IPS DF 6.9 (cell line): Measurements from ENCODE around the gene PDLIM4.

Experiments
- DNase-seq: peaks from one replicate; pipeline ENCODE4 v3.0.0-alpha.2; 2013; ENCODE audit warnings: low read depth, low spot score
- H3K27ac ChIP-seq: one replicate; pipeline ENCODE4 v1.5.1; 2013; ENCODE audit warnings: low read length, control low read depth
- H3K27me3 ChIP-seq: 2 replicates; pipeline ENCODE4 v1.6.1; 2013; ENCODE audit warnings: mild to moderate bottlenecking, low read length; ENCODE audit not compliant: control insufficient read depth, insufficient read depth
- H3K36me3 ChIP-seq: 2 replicates; pipeline ENCODE4 v1.6.1; 2013; ENCODE audit warnings: low read length; ENCODE audit not compliant: control insufficient read depth, insufficient read depth
- H3K4me1 ChIP-seq: 2 replicates; pipeline ENCODE4 v1.6.1; 2013; ENCODE audit warnings: low read length; ENCODE audit not compliant: control insufficient read depth, insufficient read depth
- H3K4me3 ChIP-seq: 2 replicates; pipeline ENCODE4 v1.5.1; 2013; ENCODE audit warnings: mild to moderate bottlenecking, low read length
- H3K9me3 ChIP-seq: 2 replicates; pipeline ENCODE4 v1.6.1; 2013; ENCODE audit warnings: low read length, inconsistent platforms; ENCODE audit not compliant: control insufficient read depth, insufficient read depth
- WGBS: extraction: QIAGEN DNeasy Blood & Tissue Kit; methylation state at CpG from one replicate; pipeline ENCODE4 v1.1.7; 2013; ENCODE audit warnings: mixed read lengths, missing lambda C conversion rate; ENCODE audit not compliant: insufficient read length, insufficient coverage; 5-methylcytosine and 5-hydroxymethylcytosine counted together

Gene PDLIM4

DNA sequence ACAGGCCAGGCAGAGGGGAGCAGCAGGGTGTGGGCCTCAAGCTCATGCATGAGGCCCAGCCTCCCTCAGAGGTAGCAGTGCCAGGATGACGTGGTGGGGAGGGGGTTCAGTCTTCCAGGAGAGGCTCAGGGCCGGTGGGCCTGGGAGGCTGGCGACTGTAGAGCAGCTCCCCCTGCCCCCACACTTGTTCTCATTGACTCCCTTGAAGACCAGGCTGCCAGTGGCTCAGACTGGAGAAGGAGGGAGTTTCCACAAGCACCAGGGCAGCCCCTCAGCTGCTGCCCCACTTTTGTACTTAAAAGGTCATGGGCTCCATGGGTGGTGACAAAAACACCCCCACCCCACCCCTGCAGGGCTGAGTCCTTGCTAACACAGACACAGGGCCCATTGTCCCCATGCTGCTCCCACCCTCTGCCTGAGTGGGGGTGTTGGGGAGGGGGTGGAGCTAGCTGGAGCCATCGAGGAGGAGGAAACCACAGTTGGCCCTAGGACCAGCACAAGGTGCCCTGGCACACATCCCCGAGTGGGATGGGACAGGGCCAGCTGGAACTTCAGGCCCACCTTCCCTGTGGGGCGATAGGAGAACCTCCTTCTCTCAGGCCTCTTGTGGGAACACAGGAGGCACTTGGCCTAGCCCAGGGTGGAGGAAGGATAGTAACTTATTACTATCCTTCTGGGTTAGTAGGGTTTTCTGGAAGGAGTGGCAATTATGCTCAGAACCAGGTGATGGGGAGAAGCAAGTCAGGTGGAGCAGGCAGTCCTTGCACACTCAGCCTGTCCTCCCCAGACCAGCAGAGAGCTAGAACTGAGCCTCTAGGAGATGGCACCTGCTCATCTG lies 10.7 kb downstream of the PDLIM4 start:
- H3K4me3 ChIP-seq, result no peak overlapping the region
- H3K36me3 ChIP-seq, result no peaks in the 10 kb centered on the region
- H3K4me1 ChIP-seq, result no peaks in the 10 kb centered on the region; the same call in 1 of the 2 replicates
- H3K9me3 ChIP-seq, result no peaks in the 10 kb centered on the region
- no peak overlapping the region for H3K27ac ChIP-seq
- WGBS, result no CpG with 5 or more reads among the region's 6 CpGs
- DNase-seq, result no peak
- H3K27me3 ChIP-seq, result no peaks in the 10 kb centered on the region

DNA sequence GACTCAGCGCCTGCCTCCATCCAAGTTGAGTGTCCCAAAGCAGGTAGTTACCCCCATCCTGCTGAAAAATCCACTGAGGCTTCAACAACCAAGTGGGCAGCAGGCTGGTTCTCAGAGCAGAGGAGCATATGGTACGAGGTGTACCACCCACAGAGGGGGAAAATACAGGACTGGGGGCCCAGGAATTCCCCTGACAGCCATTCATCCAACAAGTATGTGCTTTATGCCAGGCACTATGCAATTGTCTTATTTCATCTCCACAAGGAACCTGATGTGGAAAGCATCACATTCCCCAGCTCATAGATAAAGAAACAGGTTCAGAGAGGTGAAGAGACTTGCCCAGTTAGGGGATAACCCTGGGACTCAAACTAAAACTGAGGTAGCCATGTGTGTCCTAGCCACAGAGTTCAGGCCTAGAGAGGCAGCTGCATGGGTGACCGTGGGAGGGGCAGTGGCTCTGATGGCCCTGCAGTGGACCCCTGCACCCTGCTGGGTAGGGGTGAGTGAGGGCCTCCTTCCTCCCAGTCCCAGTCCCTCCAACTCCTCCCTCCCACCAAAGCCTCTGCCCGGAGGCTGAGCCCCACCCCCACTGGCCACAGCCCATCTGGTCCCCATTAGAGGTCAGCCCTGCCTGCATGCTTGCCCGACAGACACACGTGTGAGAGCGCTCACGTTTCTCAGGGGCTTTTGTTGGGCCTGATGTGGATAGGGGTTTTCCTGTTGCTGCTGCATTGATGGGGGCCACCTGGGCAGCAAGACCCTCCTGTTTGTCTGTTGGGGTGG lies 11.5 kb downstream of the PDLIM4 start:
- Histone ChIP-seq H3K36me3 (no peaks in the 10 kb centered on the region), H3K27ac (no peak overlapping the region), H3K27me3 (no peaks in the 10 kb centered on the region), H3K4me1 (no peaks in the 10 kb centered on the region; the same call in 1 of the 2 replicates), H3K4me3 (no peak overlapping the region), H3K9me3 (no peaks in the 10 kb centered on the region)
- no peak for DNase-seq
- WGBS, result no CpG with 5 or more reads among the region's 8 CpGs

DNA sequence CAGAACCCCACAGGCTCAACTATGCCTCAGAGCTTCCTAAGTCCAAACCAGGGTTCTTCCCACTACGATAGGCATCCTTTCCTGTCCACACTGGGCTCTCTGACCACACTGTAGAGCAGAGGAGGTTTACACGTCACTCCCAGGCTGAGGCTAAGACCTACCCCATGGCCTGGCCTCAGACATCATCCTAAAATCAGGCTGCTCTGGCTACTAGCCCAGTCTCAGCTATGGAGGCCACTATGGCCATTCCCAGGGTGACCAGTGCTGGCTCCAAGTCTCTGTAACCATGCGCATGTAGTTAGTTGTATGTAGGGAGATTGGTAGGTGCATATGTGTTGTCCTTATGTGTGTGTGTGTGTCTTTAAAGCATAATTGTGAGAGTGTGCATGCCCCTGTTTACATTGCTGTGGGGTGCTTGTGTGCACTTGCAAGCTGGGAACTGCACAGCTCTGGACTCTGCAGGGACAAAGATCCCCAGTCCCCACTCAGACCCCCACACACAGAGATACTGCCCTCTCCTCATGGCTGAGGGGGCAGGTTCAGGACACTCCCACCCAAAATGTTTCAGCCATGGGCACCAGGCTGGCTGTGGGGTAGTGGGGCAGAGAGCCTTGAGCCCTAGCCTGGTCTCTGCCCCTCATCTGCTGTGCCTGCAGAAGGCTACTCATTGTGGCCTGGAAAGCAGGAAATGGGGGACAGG lies 12.3 kb downstream of the PDLIM4 start:
- no peak overlapping the region for H3K27ac ChIP-seq
- no peaks in the 10 kb centered on the region; the same call in 1 of the 2 replicates for H3K36me3 ChIP-seq

DNA sequence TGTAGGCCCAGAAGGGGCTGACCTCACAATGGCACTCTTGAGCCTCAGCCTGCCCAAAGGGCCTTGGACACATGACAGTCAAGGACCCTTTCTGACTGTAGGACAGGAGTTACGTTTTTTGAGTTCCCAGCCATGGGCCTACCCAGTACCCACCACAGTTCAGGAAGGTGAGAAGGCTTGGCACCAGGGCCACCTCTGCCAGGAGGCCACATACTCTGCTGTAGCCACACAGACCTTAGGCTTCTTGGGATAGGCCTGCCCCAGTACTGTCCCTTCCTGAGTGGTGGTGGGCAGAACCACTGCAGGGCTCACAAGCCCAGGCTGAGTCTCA lies 12.8 kb downstream of the PDLIM4 start:
- no peak for DNase-seq
- Histone ChIP-seq H3K9me3 (no peaks in the 10 kb centered on the region), H3K36me3 (no peaks in the 10 kb centered on the region; the same call in 1 of the 2 replicates), H3K4me1 (no peaks in the 10 kb centered on the region; the same call in 1 of the 2 replicates), H3K4me3 (no peak overlapping the region), H3K27me3 (no peaks in the 10 kb centered on the region), H3K27ac (no peak overlapping the region)
- no CpG with 5 or more reads among the region's 1 CpG for WGBS

More for the DNA sequence above, 12.3 kb downstream of the PDLIM4 start:
- Histone ChIP-seq H3K9me3 (no peaks in the 10 kb centered on the region), H3K27me3 (no peaks in the 10 kb centered on the region), H3K4me3 (no peak overlapping the region), H3K4me1 (no peaks in the 10 kb centered on the region; the same call in 1 of the 2 replicates)
- DNase-seq, result no peak
- no CpG with 5 or more reads among the region's 3 CpGs for WGBS

DNA sequence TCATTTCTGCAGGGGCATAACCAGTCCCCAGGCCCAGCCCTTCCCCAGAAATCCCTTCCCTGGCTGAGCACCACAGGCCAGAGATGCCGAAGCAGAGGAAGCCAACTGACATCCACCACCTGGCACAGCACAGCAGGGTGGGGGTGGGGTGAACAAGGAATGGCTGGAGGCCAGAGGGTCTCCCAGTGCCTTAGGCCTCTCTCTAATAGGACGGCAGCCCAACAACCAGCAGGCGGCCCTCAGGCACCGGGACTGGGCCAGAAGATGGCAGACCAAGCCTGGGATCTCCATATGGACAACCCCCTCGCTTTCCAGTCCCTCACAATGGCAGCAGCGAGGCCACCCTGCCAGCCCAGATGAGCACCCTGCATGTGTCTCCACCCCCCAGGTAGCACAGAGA lies 13.2 kb downstream of the PDLIM4 start:
- Histone ChIP-seq H3K4me1 (no peaks in the 10 kb centered on the region; the same call in 1 of the 2 replicates), H3K9me3 (no peaks in the 10 kb centered on the region), H3K4me3 (no peak overlapping the region), H3K27me3 (no peaks in the 10 kb centered on the region), H3K36me3 (no peaks in the 10 kb centered on the region; the same call in 1 of the 2 replicates), H3K27ac (no peak overlapping the region)
- DNase-seq, result no peak
- no CpG with 5 or more reads among the region's 6 CpGs for WGBS

DNA sequence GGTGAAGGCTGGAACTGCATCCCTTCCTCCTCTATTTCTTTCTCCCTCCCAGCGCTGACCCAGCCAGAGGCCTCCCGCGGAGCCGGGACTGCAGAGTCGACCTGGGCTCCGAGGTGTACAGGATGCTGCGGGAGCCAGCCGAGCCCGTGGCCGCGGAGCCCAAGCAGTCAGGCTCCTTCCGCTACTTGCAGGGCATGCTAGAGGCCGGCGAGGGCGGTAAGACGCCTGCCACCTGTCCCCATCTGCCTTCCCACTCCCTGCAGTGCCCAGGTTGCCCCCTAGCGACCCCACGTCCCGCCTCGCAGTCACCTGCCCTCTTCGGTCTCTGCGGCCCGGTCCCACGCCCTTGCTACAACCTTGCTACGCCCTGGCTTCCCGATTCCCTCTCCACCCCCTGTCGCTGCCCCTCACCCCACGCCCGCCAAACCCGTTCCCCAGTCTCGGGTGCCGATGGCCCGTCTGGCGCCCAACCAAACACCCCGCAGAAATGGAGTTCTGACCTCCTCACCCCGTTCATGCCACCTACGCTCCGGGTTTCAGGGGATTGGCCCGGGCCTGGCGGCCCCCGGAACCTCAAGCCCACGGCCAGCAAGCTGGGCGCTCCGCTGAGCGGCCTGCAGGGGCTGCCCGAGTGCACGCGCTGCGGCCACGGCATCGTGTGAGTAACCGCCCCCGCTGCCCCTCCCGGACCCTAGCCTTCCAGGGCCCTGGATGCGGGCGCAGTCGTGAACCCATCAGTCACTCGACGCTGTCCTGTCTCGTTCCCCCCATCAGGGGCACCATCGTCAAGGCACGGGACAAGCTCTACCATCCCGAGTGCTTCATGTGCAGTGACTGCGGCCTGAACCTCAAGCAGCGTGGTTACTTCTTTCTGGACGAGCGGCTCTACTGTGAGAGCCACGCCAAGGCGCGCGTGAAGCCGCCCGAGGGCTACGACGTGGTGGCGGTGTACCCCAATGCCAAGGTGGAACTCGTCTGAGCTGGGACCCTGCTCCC lies 14.1 kb downstream of the PDLIM4 start:
- H3K36me3 ChIP-seq, result no peaks in the 10 kb centered on the region; the same call in 1 of the 2 replicates
- no CpG with 5 or more reads among the region's 77 CpGs for WGBS
- H3K27ac ChIP-seq, result no peak overlapping the region
- H3K4me1 ChIP-seq, result no peaks in the 10 kb centered on the region; the same call in 1 of the 2 replicates
- H3K9me3 ChIP-seq, result no peaks in the 10 kb centered on the region
- no peak overlapping the region for H3K4me3 ChIP-seq
- DNase-seq, result no peak
- no peaks in the 10 kb centered on the region for H3K27me3 ChIP-seq

DNA sequence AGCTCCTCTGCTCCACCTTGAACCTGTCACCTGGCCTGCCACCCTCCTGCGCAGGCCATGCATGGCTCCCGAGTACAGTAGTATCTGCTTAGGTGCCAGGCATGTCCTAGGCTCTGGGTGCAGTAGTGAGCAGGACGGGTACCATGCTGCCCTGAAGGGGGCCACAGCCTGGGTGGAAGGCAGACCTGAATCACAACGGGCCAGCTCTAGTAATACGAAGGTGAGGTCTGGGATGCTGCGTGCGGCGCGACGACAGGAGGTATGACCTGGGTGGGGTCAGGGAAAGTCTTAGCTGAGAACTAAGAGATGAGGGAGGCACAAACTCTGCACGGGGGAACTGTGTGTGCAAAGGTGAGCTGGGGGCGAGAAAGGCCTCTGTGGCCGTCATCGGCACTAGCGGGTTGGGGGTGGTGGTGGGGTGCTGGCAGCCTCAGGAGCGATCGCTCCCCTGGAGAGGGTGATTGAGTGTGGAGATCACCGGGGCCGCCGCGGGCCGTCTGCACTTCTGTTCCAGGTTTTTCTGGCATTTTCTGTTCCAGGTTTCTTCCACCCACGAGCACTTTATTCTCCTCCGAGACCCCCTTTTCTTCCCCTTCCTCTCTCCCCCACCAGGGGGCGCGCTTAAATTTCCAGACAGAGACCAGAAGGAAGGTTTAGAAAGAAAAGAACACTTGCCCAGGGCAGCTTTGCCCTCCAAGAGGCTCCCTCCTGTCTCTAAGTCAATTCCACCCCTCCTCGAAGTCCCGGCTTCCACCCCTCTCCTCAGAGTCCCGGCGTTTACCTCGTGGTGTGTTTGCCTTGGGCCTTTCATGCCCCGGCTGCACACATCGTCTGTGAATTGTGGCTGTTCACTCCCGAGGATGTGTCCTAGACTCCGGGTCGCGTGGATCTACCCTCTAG lies 15.1 kb downstream of the PDLIM4 start:
- Histone ChIP-seq H3K9me3 (no peaks in the 10 kb centered on the region), H3K27me3 (no peaks in the 10 kb centered on the region), H3K4me3 (no peak overlapping the region), H3K4me1 (no peaks in the 10 kb centered on the region; the same call in 1 of the 2 replicates), H3K36me3 (no peaks in the 10 kb centered on the region; the same call in 1 of the 2 replicates), H3K27ac (no peak overlapping the region)
- WGBS, result no CpG with 5 or more reads among the region's 37 CpGs
- DNase-seq, result no peak

DNA sequence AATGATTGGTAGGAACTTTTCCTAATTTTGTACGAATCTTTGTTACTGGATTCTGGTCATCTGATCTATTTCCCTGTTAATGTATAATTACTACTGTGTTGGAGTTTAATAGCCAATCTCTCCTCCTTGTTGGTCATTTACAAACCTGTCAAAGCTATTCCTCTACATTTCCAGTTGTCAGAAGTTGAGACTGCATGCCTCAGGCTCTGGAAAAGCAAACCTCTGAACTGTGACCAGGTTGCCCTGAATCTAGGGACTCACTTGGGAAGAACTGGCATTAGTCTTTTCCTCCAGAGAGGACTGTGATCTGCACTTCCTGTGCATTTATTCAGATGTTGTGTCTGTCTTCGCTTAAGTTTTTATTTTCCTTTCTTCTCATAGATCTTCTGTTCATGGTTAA lies 16.1 kb downstream of the PDLIM4 start:
- DNase-seq, result no peak
- no peak overlapping the region for H3K27ac ChIP-seq
- no peaks in the 10 kb centered on the region for H3K27me3 ChIP-seq
- H3K36me3 ChIP-seq, result no peaks in the 10 kb centered on the region; the same call in 1 of the 2 replicates
- peaks cover 3% of the 10 kb centered on the region for H3K4me1 ChIP-seq
- no peak overlapping the region for H3K4me3 ChIP-seq
- WGBS, result no CpG with 5 or more reads among the region's 2 CpGs
- no peaks in the 10 kb centered on the region for H3K9me3 ChIP-seq
